Muscle layer of duodenum (tissue), 2 donors: Measurements from ENCODE around the gene LBX1.

Source experiments
- H3K27ac ChIP-seq: one replicate; pipeline ENCODE4 v1.7.0; 2013; ENCODE audit warnings: mild to moderate bottlenecking, low read length
- H3K27me3 ChIP-seq: one replicate; pipeline ENCODE4 v1.7.0; 2013; ENCODE audit warnings: low read depth, mild to moderate bottlenecking, control low read depth, low read length
- H3K36me3 ChIP-seq, 2 donors: one replicate each; pipeline ENCODE4 v1.7.0; 2013; ENCODE audit warnings: low read length in 2 of 2, control low read depth in 1 of 2, mild to moderate bottlenecking in 1 of 2; ENCODE audit not compliant: insufficient read depth in 2 of 2, control insufficient read depth in 1 of 2
- H3K4me1 ChIP-seq, 2 donors: one replicate each; pipeline ENCODE4 v1.7.0; 2013; ENCODE audit warnings: low read length in 2 of 2, mild to moderate bottlenecking in 2 of 2, control low read depth in 1 of 2, moderate library complexity in 1 of 2; ENCODE audit not compliant: insufficient read depth in 2 of 2, control insufficient read depth in 1 of 2
- H3K4me3 ChIP-seq, 2 donors: one replicate each; pipeline ENCODE4 v1.7.0; 2013; ENCODE audit warnings: low read length in 2 of 2, low read depth in 1 of 2, mild to moderate bottlenecking in 1 of 2
- H3K9me3 ChIP-seq, 2 donors: one replicate each; pipeline ENCODE4 v1.7.0; 2013; ENCODE audit warnings: low read length in 2 of 2, control low read depth in 1 of 2, mild to moderate bottlenecking in 1 of 2; ENCODE audit not compliant: control insufficient read depth in 1 of 2
- donor health status: healthy.

Gene LBX1

DNA sequence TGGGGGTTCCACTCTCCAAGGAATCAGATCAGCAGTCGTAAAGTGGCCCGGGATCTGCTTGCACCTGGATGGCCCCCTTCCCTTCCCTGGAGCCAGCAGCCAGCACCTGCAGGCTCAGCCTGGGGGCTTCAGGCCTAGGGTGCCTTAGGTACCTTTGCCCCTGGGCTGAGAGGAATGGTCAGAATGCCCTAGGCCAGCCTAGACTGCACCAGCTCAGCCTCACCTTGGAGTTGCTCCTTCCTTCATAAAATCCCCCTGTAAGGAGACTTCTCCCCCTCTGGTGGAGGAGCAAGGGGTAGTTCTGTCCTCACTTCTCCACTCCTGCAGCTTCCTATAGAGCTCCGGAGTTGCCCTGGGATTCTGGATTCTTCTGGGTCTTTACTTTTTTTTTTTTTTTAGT is 32.4 kb upstream of the LBX1 start:
- H3K27ac ChIP-seq = no peak overlapping the region
- no peaks in the 10 kb centered on the region for H3K4me1 ChIP-seq
- H3K36me3 ChIP-seq = no peaks in the 10 kb centered on the region
- peaks cover 0 to 5% of the 10 kb centered on the region in 2 donors for H3K9me3 ChIP-seq
- H3K4me3 ChIP-seq = no peak overlapping the region
- peaks cover 14% of the 10 kb centered on the region for H3K27me3 ChIP-seq

DNA sequence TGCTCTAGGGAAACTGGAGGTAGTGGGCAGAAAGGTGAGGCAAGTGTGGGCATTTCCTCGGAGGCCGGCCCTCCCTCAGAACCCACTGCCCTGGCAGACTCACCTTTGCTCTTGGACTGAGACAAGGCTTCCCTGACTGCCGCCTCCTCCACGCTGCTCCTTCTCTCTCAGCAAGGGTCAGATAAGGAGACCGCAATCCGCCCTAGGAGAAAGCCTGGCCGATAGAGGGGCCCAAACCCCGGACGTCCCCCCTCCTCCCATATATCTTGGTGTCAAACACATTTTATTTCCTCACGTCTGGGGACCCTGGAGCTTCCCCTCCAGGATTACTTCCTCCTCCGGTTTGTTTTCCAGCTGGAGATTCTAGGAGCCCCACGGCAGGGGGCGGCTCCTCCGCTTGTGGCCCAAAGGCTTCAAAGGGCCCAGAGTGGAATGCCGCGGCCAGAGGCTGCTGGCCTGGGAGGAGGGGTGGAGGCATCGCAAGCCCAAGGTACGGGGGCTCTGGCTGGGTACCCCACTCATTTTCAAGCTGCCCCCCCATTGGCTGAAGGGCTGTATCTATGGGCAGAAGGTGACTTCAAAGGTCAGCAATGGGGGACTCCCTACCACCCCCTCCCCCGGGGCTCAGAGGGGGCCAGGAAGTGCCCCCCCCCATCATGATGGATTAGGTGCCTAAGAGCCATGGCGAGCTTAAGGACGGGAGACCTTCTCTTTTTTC is 31.7 kb upstream of the LBX1 start:
- H3K27me3 ChIP-seq = peaks cover 14% of the 10 kb centered on the region
- H3K4me1 ChIP-seq = no peaks in the 10 kb centered on the region
- no peak overlapping the region for H3K27ac ChIP-seq
- no peaks in the 10 kb centered on the region for H3K36me3 ChIP-seq
- H3K9me3 ChIP-seq = peaks cover 0 to 5% of the 10 kb centered on the region in 2 donors
- no peak overlapping the region for H3K4me3 ChIP-seq

DNA sequence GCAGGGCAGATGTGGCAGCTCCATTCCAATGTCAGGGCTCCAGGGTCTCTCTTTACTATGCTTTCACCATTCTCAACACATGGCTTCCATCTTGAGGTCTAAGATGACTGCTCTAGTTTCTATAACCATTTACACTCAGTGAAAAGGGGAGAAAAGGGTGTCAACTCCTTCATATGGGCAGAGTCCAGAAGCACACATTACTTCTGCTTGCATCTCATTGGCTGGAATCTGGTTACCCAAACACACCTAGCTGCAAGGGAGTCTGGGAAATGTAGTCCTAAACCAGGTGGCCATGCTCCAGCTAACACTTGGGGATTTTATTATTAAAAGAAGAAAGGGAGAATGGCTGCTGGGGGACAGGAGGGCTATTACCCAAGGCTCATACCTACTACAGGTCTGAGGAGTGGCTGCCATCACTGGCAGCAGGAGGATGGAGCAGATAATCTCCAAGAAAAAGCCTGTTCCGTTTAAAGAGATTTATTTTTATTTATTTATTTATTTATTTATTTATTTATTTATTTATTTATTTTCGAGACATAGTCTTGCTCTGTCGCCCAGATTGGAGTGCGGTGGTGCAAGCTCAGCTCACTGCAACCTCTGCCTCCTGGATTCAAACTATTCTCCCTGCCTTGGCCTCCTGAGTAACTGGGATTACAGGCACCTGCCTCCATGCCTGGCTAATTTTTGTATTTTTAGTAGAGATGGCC is 29.1 kb upstream of the LBX1 start:
- H3K27me3 ChIP-seq = peaks cover 14% of the 10 kb centered on the region
- H3K4me3 ChIP-seq = no peak overlapping the region
- peaks cover 0 to 5% of the 10 kb centered on the region in 2 donors for H3K9me3 ChIP-seq
- H3K4me1 ChIP-seq = no peaks in the 10 kb centered on the region
- H3K36me3 ChIP-seq = no peaks in the 10 kb centered on the region
- no peak overlapping the region for H3K27ac ChIP-seq

DNA sequence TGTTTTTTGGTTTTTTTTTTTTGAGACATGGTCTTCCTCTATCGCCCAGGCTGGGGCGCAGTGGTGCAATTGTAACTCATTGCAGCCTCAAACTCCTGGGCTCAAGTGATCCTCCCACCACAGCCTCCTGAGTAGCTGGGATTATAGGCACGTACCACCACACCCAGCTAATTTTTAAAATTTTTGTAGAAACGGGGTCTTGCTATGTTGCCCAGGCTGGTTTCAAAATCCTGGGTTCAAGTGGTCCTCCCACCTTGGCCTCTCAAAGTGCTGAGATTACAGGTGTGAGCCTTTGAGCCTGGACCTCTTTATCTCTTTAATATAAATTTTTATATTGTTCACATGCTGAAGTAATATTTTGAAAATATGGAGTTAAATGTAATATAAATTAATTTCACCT is 28.2 kb upstream of the LBX1 start:
- H3K27me3 ChIP-seq = peaks cover 14% of the 10 kb centered on the region
- no peaks in the 10 kb centered on the region for H3K36me3 ChIP-seq
- H3K9me3 ChIP-seq = peaks cover 0 to 5% of the 10 kb centered on the region in 2 donors
- H3K4me1 ChIP-seq = no peaks in the 10 kb centered on the region
- no peak overlapping the region for H3K27ac ChIP-seq
- no peak overlapping the region for H3K4me3 ChIP-seq

DNA sequence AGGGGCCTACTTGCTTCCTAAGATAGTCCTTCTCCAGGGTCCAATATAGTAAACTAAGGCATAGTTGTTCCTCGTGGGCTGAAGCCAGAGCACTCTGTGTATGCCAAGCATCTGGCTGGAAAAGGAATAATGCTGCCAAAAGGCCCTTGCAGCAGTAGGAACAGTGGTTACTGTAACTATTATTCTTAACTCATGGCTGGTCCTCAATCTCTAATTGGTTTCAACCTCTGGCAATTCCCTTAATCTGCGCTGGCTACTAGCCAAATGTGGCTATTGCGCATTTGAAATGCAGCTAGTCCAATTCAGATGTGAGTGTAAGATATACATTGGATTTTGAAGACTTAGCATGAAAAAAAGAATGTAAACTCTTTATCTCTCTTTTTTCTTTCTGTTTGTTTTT is 27.8 kb upstream of the LBX1 start:
- no peaks in the 10 kb centered on the region for H3K36me3 ChIP-seq
- peaks cover 14% of the 10 kb centered on the region for H3K27me3 ChIP-seq
- no peaks in the 10 kb centered on the region for H3K4me1 ChIP-seq
- H3K9me3 ChIP-seq = peaks cover 0 to 5% of the 10 kb centered on the region in 2 donors
- no peak overlapping the region for H3K4me3 ChIP-seq
- no peak overlapping the region for H3K27ac ChIP-seq

DNA sequence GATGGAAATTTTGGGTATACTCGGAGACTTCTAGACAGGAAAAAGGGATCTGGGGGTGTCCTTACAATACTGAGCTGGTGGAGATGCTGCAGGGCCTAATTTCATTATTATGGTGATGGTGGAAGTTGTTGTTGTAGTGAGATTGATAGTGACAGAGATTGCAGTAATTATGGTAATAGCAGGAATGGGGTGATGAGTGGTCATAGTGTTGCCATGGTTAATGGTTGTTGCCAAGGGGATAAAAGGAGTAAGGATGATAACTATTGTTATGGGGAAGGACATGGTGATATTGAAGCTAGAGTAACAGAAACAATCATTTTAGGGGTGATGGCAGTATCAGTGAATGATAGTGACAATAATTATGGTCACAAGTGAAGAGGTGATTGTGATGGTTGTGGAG is 27.1 kb upstream of the LBX1 start:
- peaks cover 10% of the 10 kb centered on the region for H3K27me3 ChIP-seq
- peaks cover 0 to 5% of the 10 kb centered on the region in 2 donors for H3K9me3 ChIP-seq
- no peak overlapping the region for H3K4me3 ChIP-seq

DNA sequence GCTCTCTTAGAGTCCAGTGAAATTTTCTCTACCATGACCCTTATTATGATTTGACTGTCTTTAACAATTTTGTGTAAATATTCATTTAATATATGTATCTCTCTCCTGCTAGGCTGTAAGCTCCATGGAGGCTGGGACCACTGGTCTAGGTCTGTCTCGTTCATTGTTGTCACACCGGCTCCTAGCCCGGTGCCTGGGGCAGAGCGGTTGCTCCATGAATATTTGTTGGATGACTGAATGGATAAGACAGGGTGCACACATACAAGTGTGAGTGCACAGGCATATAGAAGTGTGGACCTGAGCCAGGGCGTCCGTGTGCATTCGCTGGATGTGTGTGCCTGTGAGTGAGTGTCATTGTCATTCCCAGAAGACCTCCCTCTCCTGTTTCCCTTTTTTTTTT is 20.9 kb upstream of the LBX1 start:
- no peaks in the 10 kb centered on the region for H3K4me1 ChIP-seq
- peaks cover 13% of the 10 kb centered on the region for H3K27me3 ChIP-seq
- no peak overlapping the region for H3K4me3 ChIP-seq
- H3K36me3 ChIP-seq = no peaks in the 10 kb centered on the region
- H3K9me3 ChIP-seq = no peaks in the 10 kb centered on the region
- no peak overlapping the region for H3K27ac ChIP-seq

More for the DNA sequence above, 27.1 kb upstream of the LBX1 start:
- no peaks in the 10 kb centered on the region for H3K4me1 ChIP-seq
- H3K27ac ChIP-seq = no peak overlapping the region
- H3K36me3 ChIP-seq = no peaks in the 10 kb centered on the region

DNA sequence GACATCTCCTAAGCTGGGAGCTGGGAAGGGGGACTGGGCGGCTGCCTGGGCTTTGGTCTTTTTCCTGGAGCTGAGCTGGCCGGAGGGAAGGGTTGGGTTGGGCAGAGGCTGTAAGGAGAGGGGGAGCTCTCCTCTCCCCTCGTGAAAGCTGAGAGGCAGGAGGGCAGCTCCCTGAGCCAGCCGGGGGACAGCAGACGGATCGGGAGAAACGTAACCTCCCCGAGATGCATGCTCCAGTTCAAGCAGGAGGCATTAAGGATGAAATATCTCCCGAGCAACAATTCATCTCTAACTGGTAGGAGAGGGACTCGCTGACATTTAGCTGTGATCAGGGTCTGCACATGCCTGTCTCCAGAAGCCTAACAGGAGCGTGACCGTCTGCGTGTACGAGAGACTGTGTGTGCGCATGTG is 19.9 kb upstream of the LBX1 start:
- peaks cover 13% of the 10 kb centered on the region for H3K27me3 ChIP-seq

DNA sequence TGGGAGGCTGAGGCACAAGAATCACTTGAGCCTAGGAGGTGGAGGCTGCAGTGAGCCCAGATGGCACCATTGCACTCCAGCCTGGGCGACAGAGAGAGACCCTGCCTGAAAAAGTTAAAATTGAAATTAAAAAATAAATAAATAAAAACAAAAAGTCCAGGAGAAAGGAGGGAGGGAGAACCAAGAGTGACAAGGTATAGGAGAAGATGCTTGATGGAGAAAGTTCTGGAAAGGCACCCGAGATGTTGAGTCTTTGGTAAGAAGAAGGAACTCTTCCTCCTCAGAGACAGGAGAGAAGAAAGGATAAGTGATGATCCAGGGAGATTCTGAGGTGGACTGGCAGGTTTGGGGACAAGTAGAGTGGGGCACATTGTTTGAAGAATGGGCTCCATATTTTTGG is 17.4 kb upstream of the LBX1 start:
- H3K4me3 ChIP-seq = no peak overlapping the region
- H3K36me3 ChIP-seq = no peaks in the 10 kb centered on the region
- H3K9me3 ChIP-seq = no peaks in the 10 kb centered on the region
- H3K27me3 ChIP-seq = peaks cover 13% of the 10 kb centered on the region
- peaks cover 0 to 5% of the 10 kb centered on the region in 2 donors for H3K4me1 ChIP-seq
- H3K27ac ChIP-seq = no peak overlapping the region

More for the DNA sequence above, 19.9 kb upstream of the LBX1 start:
- Histone ChIP-seq H3K4me1 (peaks cover 0 to 5% of the 10 kb centered on the region in 2 donors), H3K36me3 (no peaks in the 10 kb centered on the region), H3K9me3 (no peaks in the 10 kb centered on the region), H3K4me3 (no peak overlapping the region), H3K27ac (no peak overlapping the region)

DNA sequence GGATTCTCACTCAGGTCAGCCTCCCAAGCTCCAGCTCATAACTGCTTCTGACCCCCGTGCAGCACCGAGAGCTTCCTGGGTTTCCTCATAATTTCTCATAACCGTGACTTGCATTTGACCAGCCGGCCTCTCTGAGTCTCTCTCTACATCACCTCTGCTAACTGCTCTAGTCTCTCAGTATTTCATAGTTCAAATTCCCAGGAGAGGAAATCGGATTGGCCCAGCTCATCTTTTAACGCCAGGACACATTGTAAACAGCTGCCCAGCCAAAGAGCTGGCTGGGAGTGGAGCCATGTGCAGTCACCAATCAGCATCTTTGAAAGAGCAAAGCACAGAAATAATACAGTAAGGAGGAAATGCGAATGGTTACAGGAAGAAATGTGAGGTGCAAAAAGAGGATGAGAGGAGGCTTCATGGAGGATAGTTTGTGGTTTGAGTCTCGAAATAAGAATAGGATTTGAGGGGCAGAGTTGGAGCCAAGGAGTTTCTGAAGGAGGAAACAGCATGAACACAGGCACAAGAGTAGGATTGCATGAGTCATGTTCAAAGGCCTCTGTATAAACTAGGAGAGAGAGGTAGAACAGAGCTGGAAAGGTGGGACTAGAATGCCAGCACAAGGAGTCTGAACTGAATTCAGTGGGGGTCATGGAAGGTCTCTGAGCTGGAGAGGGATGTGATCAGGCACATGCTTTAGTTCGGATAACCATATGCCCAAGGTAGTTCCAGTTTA is 15.2 kb upstream of the LBX1 start:
- H3K36me3 ChIP-seq = no peaks in the 10 kb centered on the region
- no peak overlapping the region for H3K27ac ChIP-seq
- H3K4me1 ChIP-seq = peaks cover 0 to 5% of the 10 kb centered on the region in 2 donors
- no peaks in the 10 kb centered on the region for H3K9me3 ChIP-seq
- H3K4me3 ChIP-seq = no peak overlapping the region
- H3K27me3 ChIP-seq = peaks cover 11% of the 10 kb centered on the region
